ENCODE measurements around the gene GALE. TPM values are rescaled to one million over a fixed set of nuclear protein-coding genes. Genes with fewer than 3 reads are reported as not detected.
A peak's percentile ranks its signal among the peaks of the same experiment; 100 is the strongest.
"Not testable (repeated sequence)": the region's sequence is repeated elsewhere in the genome, so short reads cannot be mapped to it uniquely, and the experiment has no call there.

GALE gene
- total and polyA plus RNA-seq, 2 experiments from 2014 or later: 25.8 to 65.7 TPM

GRCh38 chr1:23807453-23807852 lies 6.9 kb upstream of the GALE start:
- peaks cover 3% of the 10 kb centered on the region for H3K36me3 ChIP-seq
- no peak overlapping the region for H3K27ac ChIP-seq
- no peaks in the 10 kb centered on the region for H3K9me3 ChIP-seq (ENCODE audit: low read depth)
- TF ChIP-seq, protein P1, sequence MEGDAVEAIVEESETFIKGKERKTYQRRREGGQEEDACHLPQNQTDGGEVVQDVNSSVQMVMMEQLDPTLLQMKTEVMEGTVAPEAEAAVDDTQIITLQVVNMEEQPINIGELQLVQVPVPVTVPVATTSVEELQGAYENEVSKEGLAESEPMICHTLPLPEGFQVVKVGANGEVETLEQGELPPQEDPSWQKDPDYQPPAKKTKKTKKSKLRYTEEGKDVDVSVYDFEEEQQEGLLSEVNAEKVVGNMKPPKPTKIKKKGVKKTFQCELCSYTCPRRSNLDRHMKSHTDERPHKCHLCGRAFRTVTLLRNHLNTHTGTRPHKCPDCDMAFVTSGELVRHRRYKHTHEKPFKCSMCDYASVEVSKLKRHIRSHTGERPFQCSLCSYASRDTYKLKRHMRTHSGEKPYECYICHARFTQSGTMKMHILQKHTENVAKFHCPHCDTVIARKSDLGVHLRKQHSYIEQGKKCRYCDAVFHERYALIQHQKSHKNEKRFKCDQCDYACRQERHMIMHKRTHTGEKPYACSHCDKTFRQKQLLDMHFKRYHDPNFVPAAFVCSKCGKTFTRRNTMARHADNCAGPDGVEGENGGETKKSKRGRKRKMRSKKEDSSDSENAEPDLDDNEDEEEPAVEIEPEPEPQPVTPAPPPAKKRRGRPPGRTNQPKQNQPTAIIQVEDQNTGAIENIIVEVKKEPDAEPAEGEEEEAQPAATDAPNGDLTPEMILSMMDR (IDR thresholded peaks at IDR 0.05; ENCODE audit: low read depth, low read length): no peak
- no peaks in the 10 kb centered on the region for H3K27me3 ChIP-seq
- no peaks in the 10 kb centered on the region for H3K4me1 ChIP-seq (ENCODE audit: low read depth)
- no peak for DNase-seq (ENCODE audit: low read depth in 1 of 2, low spot score in 1 of 2)
- H3K4me3 ChIP-seq: no peak overlapping the region

GRCh38 chr1:23806280-23806679 lies 5.7 kb upstream of the GALE start:
- peaks cover 3% of the 10 kb centered on the region for H3K36me3 ChIP-seq
- H3K4me3 ChIP-seq: no peak overlapping the region
- H3K9me3 ChIP-seq (ENCODE audit: low read depth): no peaks in the 10 kb centered on the region
- H3K27ac ChIP-seq: no peak overlapping the region
- TF ChIP-seq, protein P1 (IDR thresholded peaks at IDR 0.05; ENCODE audit: low read depth, low read length): no peak
- DNase-seq (ENCODE audit: low read depth in 1 of 2, low spot score in 1 of 2): no peak
- H3K4me1 ChIP-seq (ENCODE audit: low read depth): no peaks in the 10 kb centered on the region
- no peaks in the 10 kb centered on the region for H3K27me3 ChIP-seq

DNA sequence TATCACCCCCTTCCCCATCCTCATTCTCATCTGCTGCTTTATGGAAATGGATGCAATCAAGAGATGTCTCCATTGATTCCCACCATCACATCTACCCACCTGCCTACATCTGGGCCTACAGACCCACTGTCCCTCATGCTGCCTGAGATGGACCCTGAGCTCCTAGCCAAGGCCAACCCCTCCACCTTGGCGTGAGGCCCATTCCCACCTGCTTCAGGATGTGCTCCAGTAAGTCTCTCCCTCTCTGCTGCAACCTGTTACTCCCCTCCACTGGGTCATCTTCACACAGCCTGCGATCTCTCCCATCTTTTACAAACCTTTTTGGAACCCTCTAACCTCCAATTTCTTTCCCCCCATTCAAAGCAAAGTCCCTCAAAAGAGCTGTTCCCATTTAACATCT lies 4.5 kb upstream of the GALE start:
- no peak overlapping the region for H3K4me3 ChIP-seq
- H3K4me1 ChIP-seq (ENCODE audit: low read depth): no peaks in the 10 kb centered on the region
- H3K9me3 ChIP-seq (ENCODE audit: low read depth): no peaks in the 10 kb centered on the region
- H3K27me3 ChIP-seq: no peaks in the 10 kb centered on the region
- DNase-seq (ENCODE audit: low read depth in 1 of 2, low spot score in 1 of 2): no peak
- no peak overlapping the region for H3K27ac ChIP-seq
- H3K36me3 ChIP-seq: peaks cover 3% of the 10 kb centered on the region
- TF ChIP-seq, protein P1 (IDR thresholded peaks at IDR 0.05; ENCODE audit: low read depth, low read length): no peak

- no peaks in the 10 kb centered on the region for H3K27me3 ChIP-seq
- H3K4me1 ChIP-seq (ENCODE audit: low read depth): peaks cover 4% of the 10 kb centered on the region
- no peak for DNase-seq (ENCODE audit: low read depth in 1 of 2, low spot score in 1 of 2)
- H3K9me3 ChIP-seq (ENCODE audit: low read depth): no peaks in the 10 kb centered on the region
- H3K4me3 ChIP-seq: no peak overlapping the region
- TF ChIP-seq, protein P1 (IDR thresholded peaks at IDR 0.05; ENCODE audit: low read depth, low read length): peak; percentile 14
- no peak overlapping the region for H3K27ac ChIP-seq
- peaks cover 3% of the 10 kb centered on the region for H3K36me3 ChIP-seq
Observed at GRCh38 chr1:23804183-23804835, 3.8 kb upstream of the GALE start.

GRCh38 chr1:23803674-23804073 lies 3.1 kb upstream of the GALE start:
- TF ChIP-seq, protein P1 (IDR thresholded peaks at IDR 0.05; ENCODE audit: low read depth, low read length): no peak
- no peaks in the 10 kb centered on the region for H3K27me3 ChIP-seq
- H3K9me3 ChIP-seq (ENCODE audit: low read depth): no peaks in the 10 kb centered on the region
- H3K27ac ChIP-seq: no peak overlapping the region
- DNase-seq (ENCODE audit: low read depth in 1 of 2, low spot score in 1 of 2): no peak
- peaks cover 3% of the 10 kb centered on the region for H3K36me3 ChIP-seq
- peaks cover 4% of the 10 kb centered on the region for H3K4me1 ChIP-seq (ENCODE audit: low read depth)
- no peak overlapping the region for H3K4me3 ChIP-seq

DNA sequence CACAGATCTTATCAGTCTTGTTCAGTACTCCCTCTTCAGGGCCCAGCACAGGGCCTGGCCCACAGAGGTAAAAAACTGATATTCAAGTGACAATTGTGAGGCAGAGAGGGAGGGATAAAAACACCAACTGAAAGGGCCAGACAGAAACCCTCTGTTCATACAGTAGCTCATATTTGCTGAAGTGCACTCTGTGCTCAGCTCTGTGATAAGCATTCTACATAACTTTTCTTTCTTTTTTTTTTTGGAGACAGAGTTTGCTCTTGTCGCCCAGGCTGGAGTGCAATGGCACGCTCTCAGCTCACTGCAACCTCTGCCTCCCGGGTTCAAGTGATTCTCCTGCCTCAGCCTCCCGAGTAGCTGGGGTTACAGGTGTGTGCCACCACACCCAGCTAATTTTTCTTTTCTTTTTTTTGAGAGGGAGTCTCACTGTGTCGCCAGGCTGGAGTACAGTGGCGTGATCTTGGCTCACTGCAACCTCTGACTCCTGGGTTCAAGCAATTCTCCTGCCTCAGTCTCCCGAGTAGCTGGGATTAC lies 2.3 kb upstream of the GALE start:
- not testable (repeated sequence) for H3K36me3 ChIP-seq; DNase-seq (ENCODE audit: low read depth in 1 of 2, low spot score in 1 of 2); H3K4me3 ChIP-seq; H3K27me3 ChIP-seq; H3K9me3 ChIP-seq (ENCODE audit: low read depth); H3K4me1 ChIP-seq (ENCODE audit: low read depth); H3K27ac ChIP-seq
